ENCODE results near the gene LIN9. TPM values are rescaled to one million over a fixed set of nuclear protein-coding genes. Genes with fewer than 3 reads are reported as not detected.
"Not testable (repeated sequence)": the region's sequence is repeated elsewhere in the genome, so short reads cannot be mapped to it uniquely, and the experiment has no call there.

Gene LIN9
- total and polyA plus RNA-seq, 3 experiments from 2014 or later = 3.5 to 10.7 (median 10.0) TPM

DNA sequence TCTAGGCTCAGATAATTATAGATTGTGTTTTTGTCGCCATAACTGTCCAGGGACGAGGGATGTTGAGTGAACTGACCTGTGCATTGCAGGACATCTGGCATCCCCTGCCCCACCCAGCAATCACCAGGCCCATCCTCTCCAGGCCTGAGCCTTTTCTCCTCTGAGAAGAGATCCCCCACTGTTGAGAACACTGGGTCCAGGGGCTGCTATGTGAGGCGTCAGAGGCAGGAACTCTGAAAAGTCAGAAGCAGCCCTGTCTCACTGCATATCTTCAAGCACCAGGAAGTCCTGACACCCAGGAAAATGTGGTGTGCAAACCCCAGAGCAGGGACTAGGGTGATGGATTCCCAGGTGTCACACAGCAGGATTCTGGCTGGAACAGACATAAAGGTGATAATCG is 105.3 kb downstream of the LIN9 start:
- H3K4me3 ChIP-seq (ENCODE audit: low read length) = no peak overlapping the region
- POLR2A ChIA-PET = no interaction called here
- Mint-ChIP-seq H3K27me3 (peaks cover 0 to 16% of the 10 kb centered on the region in 2 donors), H3K4me1 (no peaks in the 10 kb centered on the region), H3K36me3 (no peaks in the 10 kb centered on the region), H3K9me3 (no peaks in the 10 kb centered on the region), H3K4me3 (no peak overlapping the region), H3K27ac (peak overlapping the region in 1 of 8 donors; percentile 43)
- H3K27ac ChIP-seq (ENCODE audit: low read depth, low read length) = no peak overlapping the region
- no peaks in the 10 kb centered on the region for H3K36me3 ChIP-seq (ENCODE audit: insufficient read depth, low read length)
- H3K9me3 ChIP-seq (ENCODE audit: low read length) = no peaks in the 10 kb centered on the region
- CTCF ChIA-PET = interaction anchor here (10.1 kb wide), 1 partner anchor 79 kb away, joined by 149 read pairs; no protein-coding TSS in a partner anchor
- no peaks in the 10 kb centered on the region for H3K4me1 ChIP-seq (ENCODE audit: insufficient read depth, low read length)
- no peak for DNase-seq
- H3K27me3 ChIP-seq (ENCODE audit: insufficient read depth, low read length, poor library complexity, severe bottlenecking) = no peaks in the 10 kb centered on the region

- H3K27ac Mint-ChIP-seq = no peak overlapping the region
- POLR2A ChIA-PET = no interaction called here
- H3K4me1 Mint-ChIP-seq = no peaks in the 10 kb centered on the region
Measured at GRCh38 chr1:226203240-226203639, 105.7 kb downstream of the LIN9 start.

DNA sequence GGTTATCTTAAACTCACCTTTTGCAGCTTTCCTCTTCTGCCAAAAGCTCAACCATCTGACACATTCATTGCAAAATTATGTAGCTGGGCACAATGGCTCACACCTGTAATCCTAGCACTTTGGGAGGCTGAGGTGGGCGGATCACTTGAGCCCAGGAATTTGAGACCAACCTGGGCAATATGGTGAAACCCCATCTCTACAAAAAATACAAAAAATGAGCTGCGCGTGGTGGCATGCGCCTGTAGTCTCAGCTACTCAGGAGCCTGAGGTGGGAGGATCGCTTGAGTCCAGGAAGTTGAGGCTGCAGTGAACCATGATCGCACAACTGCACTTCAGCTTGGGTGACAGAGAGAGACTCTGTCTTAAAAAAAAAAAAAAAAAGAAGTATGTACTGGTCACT is 106.3 kb downstream of the LIN9 start:
- CTCF ChIA-PET = interaction anchor here (2.3 to 10.1 kb wide), 2 partner anchors 78 to 130 kb away, joined by 7 to 149 read pairs; no protein-coding TSS in a partner anchor
- POLR2A ChIA-PET = interaction anchor here (1.1 kb wide), 1 partner anchor 77 kb away, joined by 3 read pairs; no protein-coding TSS in a partner anchor
- not testable (repeated sequence) for H3K27ac Mint-ChIP-seq; H3K9me3 ChIP-seq (ENCODE audit: low read length); H3K4me1 Mint-ChIP-seq; H3K27me3 ChIP-seq (ENCODE audit: insufficient read depth, low read length, poor library complexity, severe bottlenecking); H3K4me1 ChIP-seq (ENCODE audit: insufficient read depth, low read length); H3K36me3 Mint-ChIP-seq; H3K4me3 ChIP-seq (ENCODE audit: low read length); H3K4me3 Mint-ChIP-seq; DNase-seq; H3K36me3 ChIP-seq (ENCODE audit: insufficient read depth, low read length); H3K27ac ChIP-seq (ENCODE audit: low read depth, low read length); H3K9me3 Mint-ChIP-seq
- peaks cover 0 to 16% of the 10 kb centered on the region in 2 donors for H3K27me3 Mint-ChIP-seq

More at GRCh38 chr1:226203240-226203639, 105.7 kb downstream of the LIN9 start:
- no peaks in the 10 kb centered on the region for H3K27me3 ChIP-seq (ENCODE audit: insufficient read depth, low read length, poor library complexity, severe bottlenecking)
- H3K4me1 ChIP-seq (ENCODE audit: insufficient read depth, low read length) = no peaks in the 10 kb centered on the region
- H3K4me3 ChIP-seq (ENCODE audit: low read length) = no peak overlapping the region
- DNase-seq = no peak
- Mint-ChIP-seq H3K27me3 (peaks cover 0 to 16% of the 10 kb centered on the region in 2 donors), H3K4me3 (no peak overlapping the region), H3K36me3 (no peaks in the 10 kb centered on the region), H3K9me3 (no peaks in the 10 kb centered on the region)
- H3K27ac ChIP-seq (ENCODE audit: low read depth, low read length) = no peak overlapping the region
- H3K9me3 ChIP-seq (ENCODE audit: low read length) = no peaks in the 10 kb centered on the region
- H3K36me3 ChIP-seq (ENCODE audit: insufficient read depth, low read length) = no peaks in the 10 kb centered on the region
- CTCF ChIA-PET = interaction anchor here (10.1 kb wide), 1 partner anchor 79 kb away, joined by 149 read pairs; no protein-coding TSS in a partner anchor

DNA sequence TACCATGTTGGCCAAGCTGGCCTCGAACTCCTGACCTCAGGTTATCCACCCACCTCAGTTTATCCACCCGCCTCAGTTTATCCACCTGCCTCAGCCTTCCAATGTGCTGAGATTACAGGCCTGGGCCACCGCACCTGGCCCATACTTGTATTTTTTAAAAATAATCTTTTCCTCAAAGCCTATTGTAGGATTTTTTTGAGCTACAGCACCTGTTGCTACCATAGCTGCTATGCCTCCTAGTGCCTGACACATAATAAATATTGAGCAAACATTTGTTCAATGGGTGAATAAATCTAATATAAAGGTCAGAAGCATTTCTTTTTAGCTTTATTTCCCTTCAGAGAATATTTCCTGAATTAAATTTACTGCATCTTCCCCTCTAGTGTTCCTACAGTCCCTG is 106.7 kb downstream of the LIN9 start:
- CTCF ChIA-PET = interaction anchor here (2.3 to 10.1 kb wide), 2 partner anchors 78 to 131 kb away, joined by 7 to 149 read pairs; no protein-coding TSS in a partner anchor
- POLR2A ChIA-PET = interaction anchor here (1.1 kb wide), 1 partner anchor 77 kb away, joined by 3 read pairs; no protein-coding TSS in a partner anchor
- no peaks in the 10 kb centered on the region for H3K36me3 Mint-ChIP-seq

GRCh38 chr1:226201029-226201593 is 107.9 kb downstream of the LIN9 start:
- Histone ChIP-seq H3K4me3 (ENCODE audit: low read length) (no peak overlapping the region), H3K36me3 (ENCODE audit: insufficient read depth, low read length) (no peaks in the 10 kb centered on the region), H3K27me3 (ENCODE audit: insufficient read depth, low read length, poor library complexity, severe bottlenecking) (no peaks in the 10 kb centered on the region), H3K4me1 (ENCODE audit: insufficient read depth, low read length) (no peaks in the 10 kb centered on the region), H3K9me3 (ENCODE audit: low read length) (no peaks in the 10 kb centered on the region), H3K27ac (ENCODE audit: low read depth, low read length) (no peak overlapping the region)
- DNase-seq = no peak
- Mint-ChIP-seq H3K4me1 (peaks cover 0 to 3% (median 0%) of the 10 kb centered on the region in 3 donors), H3K36me3 (no peaks in the 10 kb centered on the region), H3K9me3 (no peaks in the 10 kb centered on the region), H3K4me3 (no peak overlapping the region), H3K27ac (no peak overlapping the region), H3K27me3 (peaks cover 3 to 16% of the 10 kb centered on the region in 2 donors)
- CTCF ChIA-PET = interaction anchor here (0.7 to 10.1 kb wide), 4 partner anchors 76 to 311 kb away, joined by 3 to 149 read pairs (median 5); no protein-coding TSS in a partner anchor
- POLR2A ChIA-PET = no interaction called here

More for the DNA sequence above, 106.7 kb downstream of the LIN9 start:
- Histone ChIP-seq H3K4me1 (ENCODE audit: insufficient read depth, low read length) (no peaks in the 10 kb centered on the region), H3K27me3 (ENCODE audit: insufficient read depth, low read length, poor library complexity, severe bottlenecking) (no peaks in the 10 kb centered on the region), H3K9me3 (ENCODE audit: low read length) (no peaks in the 10 kb centered on the region), H3K27ac (ENCODE audit: low read depth, low read length) (no peak overlapping the region), H3K4me3 (ENCODE audit: low read length) (no peak overlapping the region), H3K36me3 (ENCODE audit: insufficient read depth, low read length) (no peaks in the 10 kb centered on the region)
- no peaks in the 10 kb centered on the region for H3K4me1 Mint-ChIP-seq
- H3K27ac Mint-ChIP-seq = no peak overlapping the region
- no peak overlapping the region for H3K4me3 Mint-ChIP-seq
- H3K9me3 Mint-ChIP-seq = no peaks in the 10 kb centered on the region
- peaks cover 0 to 16% of the 10 kb centered on the region in 2 donors for H3K27me3 Mint-ChIP-seq
- DNase-seq = no peak

GRCh38 chr1:226199971-226200370 is 109.0 kb downstream of the LIN9 start:
- POLR2A ChIA-PET = no interaction called here
- peak overlapping the region in 2 of 8 donors; percentile 30 to 46 for H3K27ac Mint-ChIP-seq
- peaks cover 3 to 21% of the 10 kb centered on the region in 2 donors for H3K27me3 Mint-ChIP-seq
- no peak for DNase-seq
- Histone ChIP-seq H3K4me1 (ENCODE audit: insufficient read depth, low read length) (no peaks in the 10 kb centered on the region), H3K27me3 (ENCODE audit: insufficient read depth, low read length, poor library complexity, severe bottlenecking) (no peaks in the 10 kb centered on the region), H3K9me3 (ENCODE audit: low read length) (no peaks in the 10 kb centered on the region), H3K4me3 (ENCODE audit: low read length) (no peak overlapping the region), H3K27ac (ENCODE audit: low read depth, low read length) (no peak overlapping the region), H3K36me3 (ENCODE audit: insufficient read depth, low read length) (no peaks in the 10 kb centered on the region)
- CTCF ChIA-PET = interaction anchor here (1.5 to 10.1 kb wide), 2 partner anchors 75 to 135 kb away, joined by 3 to 149 read pairs; no protein-coding TSS in a partner anchor
- peaks cover 0 to 3% (median 0%) of the 10 kb centered on the region in 3 donors for H3K4me1 Mint-ChIP-seq
- no peak overlapping the region for H3K4me3 Mint-ChIP-seq
- no peaks in the 10 kb centered on the region for H3K36me3 Mint-ChIP-seq
- no peaks in the 10 kb centered on the region for H3K9me3 Mint-ChIP-seq

DNA sequence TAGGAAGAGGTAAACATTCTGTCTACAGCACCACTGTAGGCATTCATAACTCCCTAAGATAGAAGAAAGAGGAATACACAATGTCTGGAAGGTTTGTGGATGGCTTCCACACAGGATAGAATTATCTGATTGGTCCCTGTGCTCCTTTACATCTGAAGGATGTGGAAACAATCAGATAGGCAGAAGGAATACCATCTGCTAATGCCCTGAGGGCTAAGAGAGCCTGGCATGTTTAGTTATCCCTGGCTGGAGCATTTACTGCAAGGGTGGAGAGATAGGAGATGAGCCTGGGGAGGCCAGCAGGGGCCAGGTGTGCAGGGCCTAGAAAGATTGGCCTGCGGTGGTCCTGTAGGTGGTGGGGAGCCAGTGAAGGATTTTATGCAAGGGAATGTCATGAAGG is 113.8 kb downstream of the LIN9 start:
- ChIA-PET POLR2A (no interaction called here), CTCF (interaction anchor here (10.1 kb wide), 1 partner anchor 70 kb away, joined by 149 read pairs; no protein-coding TSS in a partner anchor)
- Mint-ChIP-seq H3K27ac (no peak overlapping the region), H3K9me3 (no peaks in the 10 kb centered on the region), H3K4me3 (no peak overlapping the region), H3K36me3 (no peaks in the 10 kb centered on the region), H3K4me1 (peaks cover 0 to 3% (median 0%) of the 10 kb centered on the region in 3 donors), H3K27me3 (peaks cover 4 to 9% of the 10 kb centered on the region in 2 donors)
- Histone ChIP-seq H3K9me3 (ENCODE audit: low read length) (no peaks in the 10 kb centered on the region), H3K27me3 (ENCODE audit: insufficient read depth, low read length, poor library complexity, severe bottlenecking) (no peaks in the 10 kb centered on the region), H3K36me3 (ENCODE audit: insufficient read depth, low read length) (no peaks in the 10 kb centered on the region), H3K4me3 (ENCODE audit: low read length) (no peak overlapping the region), H3K4me1 (ENCODE audit: insufficient read depth, low read length) (no peaks in the 10 kb centered on the region), H3K27ac (ENCODE audit: low read depth, low read length) (no peak overlapping the region)
- no peak for DNase-seq

DNA sequence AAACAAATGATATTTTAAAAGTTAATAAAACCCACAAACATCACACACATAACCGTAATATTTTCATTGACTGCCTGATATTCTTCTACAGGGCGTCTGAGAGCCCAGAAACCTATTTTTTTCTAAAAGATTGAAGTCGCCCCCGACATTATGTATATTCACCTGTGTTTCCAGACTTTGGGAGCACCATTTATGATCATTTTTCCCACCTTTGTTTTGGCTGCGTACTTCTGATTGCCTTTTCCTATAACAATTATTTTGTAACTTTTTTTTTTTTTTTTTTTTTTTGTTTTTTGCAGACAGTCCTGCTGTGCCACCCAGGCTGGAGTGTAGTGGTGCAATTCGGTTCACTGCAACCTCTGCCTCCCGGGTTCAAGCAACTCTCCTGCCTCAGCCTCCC is 121.6 kb downstream of the LIN9 start:
- peaks cover 0 to 14% (median 2%) of the 10 kb centered on the region in 3 donors for H3K36me3 Mint-ChIP-seq
- Histone ChIP-seq H3K4me3 (ENCODE audit: low read length) (peak overlapping the region; percentile 97), H3K9me3 (ENCODE audit: low read length) (no peaks in the 10 kb centered on the region), H3K4me1 (ENCODE audit: insufficient read depth, low read length) (peaks cover 19% of the 10 kb centered on the region), H3K36me3 (ENCODE audit: insufficient read depth, low read length) (no peaks in the 10 kb centered on the region), H3K27ac (ENCODE audit: low read depth, low read length) (peak overlapping the region; percentile 90), H3K27me3 (ENCODE audit: insufficient read depth, low read length, poor library complexity, severe bottlenecking) (no peaks in the 10 kb centered on the region)
- H3K27me3 Mint-ChIP-seq = no peaks in the 10 kb centered on the region
- no peaks in the 10 kb centered on the region for H3K9me3 Mint-ChIP-seq
- peak overlapping the region; percentile 72 to 98 (median 94) for H3K27ac Mint-ChIP-seq
- peaks cover 29 to 39% (median 32%) of the 10 kb centered on the region in 3 donors for H3K4me1 Mint-ChIP-seq
- H3K4me3 Mint-ChIP-seq = peak overlapping the region; percentile 89 to 98 (median 91)
- CTCF ChIA-PET = no interaction called here
- POLR2A ChIA-PET = no interaction called here
- no peak for DNase-seq
